Fibroblast of skin of scalp (primary cell): ENCODE measurements around the gene SH3BP5.
A peak's percentile ranks its signal among the peaks of the same experiment; 100 is the strongest.

Experiments used
- DNase-seq: peaks from one replicate; pipeline ENCODE4 v3.0.0-alpha.2; 2013

The SH3BP5 gene

DNA sequence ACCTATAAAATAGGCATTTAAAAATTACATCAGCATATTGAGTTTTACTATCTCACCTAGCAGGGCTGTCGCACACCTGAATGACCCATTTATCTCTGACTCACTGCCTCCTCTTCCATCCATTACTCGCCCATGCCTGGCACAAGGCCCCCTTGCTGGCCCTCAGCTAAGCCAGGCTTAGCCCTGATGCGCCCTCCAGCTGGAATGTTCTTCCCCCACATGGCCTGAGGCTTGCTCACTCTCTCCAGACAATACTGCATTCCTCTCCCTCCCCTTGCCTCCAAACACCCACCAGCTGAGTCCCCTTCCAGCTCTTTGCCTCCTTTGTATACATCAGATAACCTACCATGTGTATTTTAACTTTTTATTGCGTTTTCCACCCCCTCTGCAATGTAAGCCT is 7.2 kb downstream of the SH3BP5 start:
- DNase-seq, result peak; percentile 83

DNA sequence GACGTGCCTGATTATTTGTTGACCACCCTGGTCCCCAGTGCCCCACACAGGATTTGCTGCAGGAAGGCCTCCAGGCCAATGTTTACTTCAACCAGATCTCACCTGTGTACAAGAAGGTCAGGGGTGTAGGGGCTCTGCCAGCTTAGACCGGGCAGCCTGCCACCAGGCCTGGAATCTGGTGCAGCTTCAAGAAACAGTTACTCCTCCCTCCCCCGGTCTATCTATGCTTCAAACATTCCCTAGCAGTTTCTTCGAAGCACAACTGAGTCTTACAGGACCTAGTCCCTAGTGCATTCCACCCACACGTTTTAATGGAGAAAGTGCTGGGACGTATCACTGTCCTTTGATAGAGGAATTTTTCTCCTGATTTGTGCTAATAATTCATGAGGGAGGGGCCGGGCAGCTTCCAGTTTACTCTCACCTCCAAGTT is 8.0 kb downstream of the SH3BP5 start:
- no peak for DNase-seq

DNA sequence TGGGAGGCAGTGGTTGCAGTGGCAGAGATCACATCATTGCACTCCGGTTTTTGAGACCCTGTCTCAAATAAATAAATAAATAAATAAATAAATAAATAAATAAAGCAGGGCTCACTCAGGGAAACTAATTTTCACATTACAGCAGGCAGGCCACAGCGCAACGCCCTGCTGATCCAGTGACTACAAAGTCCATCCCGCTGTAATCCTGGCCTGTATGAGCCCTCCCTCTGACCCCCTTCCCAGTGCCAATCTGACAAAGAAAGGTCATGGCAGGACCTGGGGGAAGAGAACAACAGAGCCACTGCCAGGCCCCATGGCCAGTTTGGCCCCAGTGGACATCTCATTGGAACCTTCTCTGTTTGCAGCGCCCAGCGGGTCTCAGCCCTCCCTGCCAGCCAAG is 9.3 kb downstream of the SH3BP5 start:
- DNase-seq, result no peak

- DNase-seq, result no peak
These were observed 11.0 kb downstream of the SH3BP5 start for GRCh38 chr3:15321349-15321748.

DNA sequence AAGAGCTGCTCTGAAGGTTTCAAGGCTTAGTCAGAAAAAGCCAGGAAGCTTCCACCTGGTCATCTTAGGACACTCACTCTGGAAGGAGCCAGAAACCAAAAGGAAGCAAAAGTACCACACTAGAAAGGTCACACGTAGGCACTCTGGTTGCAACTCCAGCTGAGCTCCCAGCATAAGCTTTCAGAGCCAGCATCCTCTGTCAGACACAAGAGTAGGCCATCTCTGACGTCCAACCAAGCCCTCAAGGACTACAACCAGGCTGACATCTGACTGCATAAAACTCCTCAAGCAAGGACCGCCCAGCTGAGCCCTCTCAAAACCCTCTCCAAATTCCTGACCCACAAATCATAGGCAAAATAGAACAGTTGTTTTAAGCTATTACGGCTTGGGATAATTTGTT is 12.8 kb downstream of the SH3BP5 start:
- DNase-seq, result peak; percentile 84

GRCh38 chr3:15319136-15319535 is 13.2 kb downstream of the SH3BP5 start:
- no peak for DNase-seq

- no peak for DNase-seq
These were observed 13.7 kb downstream of the SH3BP5 start for GRCh38 chr3:15318661-15319060.

DNA sequence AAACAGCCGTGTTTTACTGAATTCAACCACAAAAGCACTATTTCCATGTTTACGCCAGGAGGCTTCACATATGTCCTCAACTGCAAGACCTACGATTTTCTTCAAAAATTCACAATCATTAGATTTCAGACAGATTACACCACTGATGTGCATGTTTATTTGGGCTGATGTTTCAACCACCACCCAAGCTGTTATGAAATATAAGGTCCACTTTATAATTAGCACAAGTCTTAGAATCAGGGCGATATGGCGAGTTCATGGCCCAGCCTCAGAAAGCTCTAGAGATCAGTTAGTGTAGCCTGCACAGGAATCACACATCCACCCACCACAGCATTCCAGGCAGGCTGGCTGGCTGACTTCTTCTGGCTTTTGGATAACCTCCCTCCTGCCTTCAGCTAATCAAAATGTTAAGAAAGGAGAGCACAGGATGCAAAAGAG is 15.4 kb downstream of the SH3BP5 start:
- peak; percentile 72 for DNase-seq

- peak; percentile 70 for DNase-seq
These were observed 17.4 kb downstream of the SH3BP5 start for GRCh38 chr3:15315003-15315402.

DNA sequence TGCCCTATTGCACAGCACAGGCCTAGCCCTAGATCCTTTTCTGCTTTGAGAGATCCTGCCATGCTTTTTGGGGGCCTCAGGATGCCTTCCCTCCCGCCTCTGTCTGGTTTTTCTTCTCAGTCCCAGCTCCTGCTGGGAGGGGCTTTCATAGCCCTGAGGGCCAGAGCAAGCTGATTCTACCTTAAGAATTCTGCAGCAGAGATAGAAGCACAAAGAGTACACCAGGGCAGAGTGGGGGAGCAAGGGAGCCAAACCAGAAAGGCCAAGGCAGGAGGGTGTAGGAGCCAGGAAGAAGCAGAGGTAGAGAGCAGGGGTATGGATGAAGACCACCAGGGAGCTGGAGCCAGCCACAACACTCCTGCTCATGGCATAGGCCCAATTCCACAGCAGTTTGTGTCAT is 18.1 kb downstream of the SH3BP5 start:
- DNase-seq, result no peak

- DNase-seq, result no peak
These were observed 18.9 kb downstream of the SH3BP5 start for GRCh38 chr3:15313461-15313860.

DNA sequence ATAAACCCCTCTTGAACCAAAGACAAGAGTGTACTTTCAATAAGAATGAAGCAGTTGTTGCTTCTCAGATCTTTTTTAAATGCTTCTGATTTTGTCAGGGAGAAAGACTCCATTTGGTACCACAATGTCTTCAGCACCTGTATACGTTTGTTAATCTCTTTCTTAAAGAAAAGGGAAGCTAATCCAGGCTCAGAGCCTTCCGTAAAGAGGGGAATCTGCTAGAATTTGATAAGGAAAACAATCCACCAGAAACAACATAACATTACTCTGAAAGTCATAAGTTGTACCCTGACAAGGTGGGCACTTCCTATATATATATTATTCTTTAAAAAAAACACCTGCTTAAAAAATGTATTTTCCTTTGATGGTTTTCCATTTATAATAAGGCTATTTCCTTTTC is 19.8 kb downstream of the SH3BP5 start:
- no peak for DNase-seq

DNA sequence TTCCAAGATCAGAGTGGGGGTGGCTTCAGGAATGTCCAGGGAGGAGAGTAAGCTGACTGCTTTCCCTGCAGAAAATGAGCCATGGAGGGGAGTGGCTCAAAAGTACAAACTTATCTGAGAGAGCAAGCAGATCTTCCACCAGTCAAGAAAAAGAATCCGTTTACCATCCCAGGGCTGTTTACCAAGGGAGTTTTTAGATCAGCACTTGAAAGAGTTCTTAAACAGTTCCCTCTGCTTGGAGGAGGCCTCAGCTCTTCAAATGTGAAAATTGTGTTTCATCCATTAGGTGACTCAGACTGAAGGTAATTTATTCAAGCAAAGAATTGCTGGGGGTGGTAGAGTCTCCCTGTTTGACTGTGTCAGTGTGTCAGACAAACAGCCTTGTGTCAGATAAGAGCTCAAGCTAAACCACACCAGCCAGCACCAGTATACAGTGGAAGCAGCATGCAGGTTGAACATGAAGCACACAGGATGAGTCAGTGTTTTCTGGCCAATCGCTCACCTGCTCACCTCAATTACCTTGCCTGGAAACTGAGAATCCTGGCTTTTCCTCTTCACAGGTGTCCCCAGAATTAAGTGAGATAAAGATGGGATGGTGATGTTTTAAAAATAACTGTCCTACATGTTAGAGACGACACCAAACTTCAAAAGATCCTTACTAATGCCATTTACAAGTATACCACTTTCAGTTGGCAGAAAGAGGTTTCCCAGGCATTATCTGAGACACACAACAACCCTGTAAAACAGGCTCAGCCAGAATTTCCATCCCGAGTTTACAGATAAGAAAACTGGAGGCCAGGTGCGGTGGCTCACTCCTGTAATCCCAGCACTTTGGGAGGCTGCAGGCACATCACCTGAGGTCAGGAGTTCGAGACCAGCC is 21.7 kb downstream of the SH3BP5 start:
- DNase-seq, result peak; percentile 51

DNA sequence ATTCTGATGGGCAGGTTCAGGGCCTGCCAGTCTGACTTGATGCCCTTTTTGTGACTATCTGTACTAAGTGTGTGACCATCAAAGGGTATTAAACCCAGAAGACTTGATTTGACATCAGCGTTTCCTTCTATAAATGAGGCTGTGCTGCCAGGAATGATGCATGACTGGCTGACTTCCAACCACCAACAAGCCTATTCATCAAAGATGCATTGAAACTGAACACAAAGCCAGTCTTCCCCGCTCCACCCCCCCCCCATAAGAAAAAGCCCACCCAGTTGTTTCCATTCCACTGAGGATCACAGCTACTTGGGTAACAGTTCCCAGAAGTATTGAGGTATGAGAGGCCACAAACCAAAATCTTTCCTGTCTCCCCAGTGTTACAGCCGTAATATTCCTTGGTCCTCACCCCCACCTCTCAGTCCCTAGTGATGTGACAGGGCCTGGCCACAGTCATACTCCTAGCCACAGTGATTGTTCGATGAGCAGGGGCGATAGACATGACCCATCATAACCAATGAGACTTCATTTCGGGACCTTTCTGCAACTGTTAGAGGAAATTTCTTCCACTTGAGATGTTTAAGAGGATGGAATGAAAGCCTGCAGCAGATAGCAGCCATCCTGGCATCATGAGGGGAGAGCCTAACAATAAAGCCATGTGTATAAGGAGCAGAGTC is 22.6 kb downstream of the SH3BP5 start:
- DNase-seq, result peak; percentile 62

GRCh38 chr3:15307580-15307979 is 24.8 kb downstream of the SH3BP5 start:
- no peak for DNase-seq

- DNase-seq, result no peak
These were observed 25.4 kb downstream of the SH3BP5 start for GRCh38 chr3:15306979-15307359.

GRCh38 chr3:15305359-15305844 is 27.0 kb downstream of the SH3BP5 start:
- DNase-seq, result peak; percentile 33

DNA sequence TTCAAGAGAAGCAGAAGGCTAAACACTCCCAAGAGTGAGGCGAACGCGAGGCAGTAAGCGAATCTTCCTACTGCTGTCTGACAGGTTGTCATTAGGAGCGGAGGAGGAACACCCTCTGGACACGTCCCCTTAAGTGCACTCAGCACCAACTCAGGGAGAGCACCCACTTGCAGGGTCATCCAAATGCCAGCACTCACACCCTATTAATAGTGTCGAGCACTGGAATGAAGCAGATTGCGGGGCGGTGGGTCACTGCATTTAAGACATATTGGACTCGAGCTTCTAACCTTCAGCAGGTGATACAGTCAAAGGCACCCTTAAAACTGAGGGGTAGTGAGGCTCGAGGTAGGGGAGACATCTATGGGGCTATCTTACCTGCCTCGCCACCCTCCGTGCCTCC is 28.7 kb downstream of the SH3BP5 start:
- no peak for DNase-seq

GRCh38 chr3:15303216-15303615 is 29.2 kb downstream of the SH3BP5 start:
- DNase-seq, result no peak

GRCh38 chr3:15301761-15302160 is 30.6 kb downstream of the SH3BP5 start:
- DNase-seq, result no peak

- peak; percentile 54 for DNase-seq
These were observed 31.9 kb downstream of the SH3BP5 start for GRCh38 chr3:15300323-15301078.

DNA sequence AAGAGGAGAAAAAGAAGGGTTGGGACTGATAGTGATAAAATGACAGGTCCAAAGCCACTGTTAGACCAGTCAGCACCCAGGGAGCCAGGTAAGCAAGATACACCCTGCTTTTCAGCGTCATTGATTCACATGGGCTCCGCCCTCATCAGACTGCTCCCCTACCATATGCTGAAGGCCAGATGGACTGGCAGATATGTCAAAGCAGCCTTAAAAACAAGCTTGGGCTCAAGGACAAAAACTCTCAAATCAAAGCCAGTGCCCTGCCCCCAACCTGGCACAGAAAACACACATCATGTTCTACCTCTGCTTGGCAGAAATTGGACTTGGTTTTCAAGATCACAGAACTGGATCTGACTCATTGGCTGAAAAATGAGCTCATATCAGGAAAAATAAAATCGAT is 33.4 kb downstream of the SH3BP5 start:
- no peak for DNase-seq

GRCh38 chr3:15298504-15298903 is 33.9 kb downstream of the SH3BP5 start:
- no peak for DNase-seq
